Esophagus squamous epithelium (tissue), 4 donors: ENCODE measurements around the gene FLCN.

Source experiments
- POLR2A ChIP-seq, 4 donors: fragments of 450-650 bp; IDR thresholded peaks; one replicate each; pipeline ENCODE4 v1.6.1; 2017; ENCODE audit warnings: antibody characterized with exemption in 4 of 4, mild to moderate bottlenecking in 4 of 4, moderate library complexity in 3 of 4
- TF ChIP-seq, protein P1 (sequence below), 6 experiments: fragments of 450-650 bp in 4 of 6; fragments of 200-600 bp in 2 of 6; sonication (generic) in 2 of 6; IDR thresholded peaks; one replicate each; pipeline ENCODE4 v1.5.1; 2016 to 2019; ENCODE audit warnings: antibody characterized with exemption in 6 of 6, mild to moderate bottlenecking in 4 of 6, moderate library complexity in 4 of 6

DNA sequence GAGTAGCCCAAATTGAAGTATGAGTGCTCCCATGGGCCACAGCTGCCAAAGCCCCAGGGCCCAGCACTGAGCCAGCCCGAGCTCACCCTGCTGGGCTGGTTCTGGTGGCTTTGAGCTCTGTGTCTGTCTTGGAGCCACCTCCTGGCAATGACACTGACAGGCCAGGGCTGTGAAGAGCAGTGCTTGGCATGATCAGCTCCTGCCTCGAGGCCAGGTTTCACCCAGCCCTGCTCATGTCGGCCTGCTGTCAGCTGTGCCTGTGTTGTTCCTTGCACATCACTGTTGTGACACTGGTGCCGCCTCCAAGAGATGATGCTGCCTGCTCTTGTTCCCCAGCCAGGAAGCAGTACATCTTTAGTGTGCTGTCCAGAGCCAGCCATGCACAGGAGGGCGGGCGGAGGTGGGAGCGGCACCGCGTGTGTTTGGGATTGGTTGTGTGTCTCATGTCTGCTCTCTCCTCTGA is 56.8 kb downstream of the FLCN start:
- TF ChIP-seq, protein P1, sequence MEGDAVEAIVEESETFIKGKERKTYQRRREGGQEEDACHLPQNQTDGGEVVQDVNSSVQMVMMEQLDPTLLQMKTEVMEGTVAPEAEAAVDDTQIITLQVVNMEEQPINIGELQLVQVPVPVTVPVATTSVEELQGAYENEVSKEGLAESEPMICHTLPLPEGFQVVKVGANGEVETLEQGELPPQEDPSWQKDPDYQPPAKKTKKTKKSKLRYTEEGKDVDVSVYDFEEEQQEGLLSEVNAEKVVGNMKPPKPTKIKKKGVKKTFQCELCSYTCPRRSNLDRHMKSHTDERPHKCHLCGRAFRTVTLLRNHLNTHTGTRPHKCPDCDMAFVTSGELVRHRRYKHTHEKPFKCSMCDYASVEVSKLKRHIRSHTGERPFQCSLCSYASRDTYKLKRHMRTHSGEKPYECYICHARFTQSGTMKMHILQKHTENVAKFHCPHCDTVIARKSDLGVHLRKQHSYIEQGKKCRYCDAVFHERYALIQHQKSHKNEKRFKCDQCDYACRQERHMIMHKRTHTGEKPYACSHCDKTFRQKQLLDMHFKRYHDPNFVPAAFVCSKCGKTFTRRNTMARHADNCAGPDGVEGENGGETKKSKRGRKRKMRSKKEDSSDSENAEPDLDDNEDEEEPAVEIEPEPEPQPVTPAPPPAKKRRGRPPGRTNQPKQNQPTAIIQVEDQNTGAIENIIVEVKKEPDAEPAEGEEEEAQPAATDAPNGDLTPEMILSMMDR (IDR thresholded peaks at IDR 0.05), result no peak
- no peak for TF ChIP-seq POLR2A (IDR thresholded peaks at IDR 0.05)
